Chondrocyte (in vitro differentiated cells): ENCODE results near the gene NLRP12. TPM values are rescaled to one million over a fixed set of nuclear protein-coding genes. Genes with fewer than 3 reads are reported as not detected.

Experiments
- DNase-seq: peaks from one replicate; pipeline ENCODE4 v3.0.0; 2021; ENCODE audit warnings: mixed read lengths, low spot score
- H3K27ac Mint-ChIP-seq: one replicate; pipeline ENCODE4 v1.8.0; 2021; ENCODE audit warnings: mild to moderate bottlenecking, moderate library complexity, mixed read lengths; ENCODE audit not compliant: unreplicated experiment
- H3K27me3 Mint-ChIP-seq: 2 replicates; pipeline ENCODE4 v1.8.0; 2021; ENCODE audit warnings: low read depth, mixed read lengths
- H3K36me3 Mint-ChIP-seq: 2 replicates; pipeline ENCODE4 v1.8.0; 2021; ENCODE audit warnings: low read depth, mixed read lengths
- H3K4me1 Mint-ChIP-seq: 2 replicates; pipeline ENCODE4 v1.8.0; 2021; ENCODE audit warnings: low read depth, mild to moderate bottlenecking, mixed read lengths
- H3K4me3 Mint-ChIP-seq: one replicate; pipeline ENCODE4 v1.8.0; 2021; ENCODE audit warnings: mild to moderate bottlenecking, moderate library complexity, mixed read lengths; ENCODE audit not compliant: unreplicated experiment
- H3K9me3 Mint-ChIP-seq: 2 replicates; pipeline ENCODE4 v1.8.0; 2021; ENCODE audit warnings: low read depth, mixed read lengths
- total RNA-seq: library from RNA; stranded (reverse); gene quantifications from 3 replicates; pipeline ENCODE4 v1.2.1, GENCODE V29; 2021
- TF ChIP-seq, protein P1 (sequence below): fragments of 200-600 bp; sonication (generic); IDR thresholded peaks from 2 replicates; pipeline ENCODE4 v1.5.0; 2021; ENCODE audit warnings: antibody characterized with exemption, mild to moderate bottlenecking, moderate library complexity

Gene NLRP12
- total RNA-seq, 1 donor from 2014 or later, result not detected

DNA sequence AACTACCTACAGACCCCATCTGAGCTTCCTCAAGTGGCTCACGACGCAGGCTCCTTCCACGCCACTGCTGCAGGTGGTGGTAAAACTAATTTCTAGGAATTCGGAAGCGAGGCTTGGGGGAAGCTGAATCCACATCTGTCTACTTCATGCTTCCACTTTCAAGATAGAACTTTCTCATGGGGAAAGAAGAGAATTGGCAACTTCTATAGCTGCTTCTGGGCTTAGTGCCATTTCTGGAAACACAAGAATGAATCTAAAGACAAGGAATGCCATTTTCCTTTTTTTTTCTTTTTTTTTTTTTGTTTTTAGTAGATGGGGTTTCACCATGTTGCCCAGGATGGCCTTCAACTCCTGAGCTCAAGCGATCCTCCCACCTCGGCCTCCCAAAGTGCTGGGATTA lies 2.8 kb upstream of the NLRP12 start:
- TF ChIP-seq, protein P1, sequence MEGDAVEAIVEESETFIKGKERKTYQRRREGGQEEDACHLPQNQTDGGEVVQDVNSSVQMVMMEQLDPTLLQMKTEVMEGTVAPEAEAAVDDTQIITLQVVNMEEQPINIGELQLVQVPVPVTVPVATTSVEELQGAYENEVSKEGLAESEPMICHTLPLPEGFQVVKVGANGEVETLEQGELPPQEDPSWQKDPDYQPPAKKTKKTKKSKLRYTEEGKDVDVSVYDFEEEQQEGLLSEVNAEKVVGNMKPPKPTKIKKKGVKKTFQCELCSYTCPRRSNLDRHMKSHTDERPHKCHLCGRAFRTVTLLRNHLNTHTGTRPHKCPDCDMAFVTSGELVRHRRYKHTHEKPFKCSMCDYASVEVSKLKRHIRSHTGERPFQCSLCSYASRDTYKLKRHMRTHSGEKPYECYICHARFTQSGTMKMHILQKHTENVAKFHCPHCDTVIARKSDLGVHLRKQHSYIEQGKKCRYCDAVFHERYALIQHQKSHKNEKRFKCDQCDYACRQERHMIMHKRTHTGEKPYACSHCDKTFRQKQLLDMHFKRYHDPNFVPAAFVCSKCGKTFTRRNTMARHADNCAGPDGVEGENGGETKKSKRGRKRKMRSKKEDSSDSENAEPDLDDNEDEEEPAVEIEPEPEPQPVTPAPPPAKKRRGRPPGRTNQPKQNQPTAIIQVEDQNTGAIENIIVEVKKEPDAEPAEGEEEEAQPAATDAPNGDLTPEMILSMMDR, result no peak

DNA sequence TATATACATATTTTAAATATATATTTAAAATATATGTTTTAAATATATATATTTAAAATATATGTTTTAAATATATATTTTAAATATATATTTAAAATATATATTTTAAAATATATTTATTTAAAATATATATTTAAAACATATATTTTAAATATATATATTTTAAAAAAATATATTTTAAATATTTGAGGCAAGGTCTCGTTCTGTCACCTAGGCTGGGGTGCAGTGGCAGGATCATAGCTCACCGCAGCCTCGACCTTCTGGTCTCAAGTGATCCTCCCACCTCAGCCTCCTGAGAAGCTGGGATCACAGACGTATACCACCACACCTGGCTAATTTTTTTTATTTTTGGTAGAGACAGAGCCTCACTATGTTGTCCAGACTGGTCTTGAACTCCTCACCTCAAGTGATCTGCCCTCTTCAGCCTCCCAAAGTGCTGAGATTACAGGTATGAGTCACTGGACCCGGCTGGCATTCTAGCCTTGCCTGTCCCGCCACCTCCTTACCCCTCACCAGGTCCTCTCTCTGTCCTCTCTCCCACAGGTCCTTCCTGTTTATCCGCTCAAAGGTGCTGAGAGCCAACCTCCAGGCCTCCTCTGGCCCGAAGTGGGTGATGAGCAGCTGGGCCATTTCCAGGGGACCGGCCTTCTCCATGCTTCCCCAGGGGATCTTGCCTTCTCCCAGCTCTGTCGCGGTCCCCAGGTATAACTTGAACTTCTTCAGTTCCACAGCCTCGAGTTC lies 564 bp downstream of the NLRP12 start:
- TF ChIP-seq, protein P1, result no peak
- H3K27me3 Mint-ChIP-seq, result peaks cover 5% of the 10 kb centered on the region
- no peaks in the 10 kb centered on the region for H3K36me3 Mint-ChIP-seq
- H3K9me3 Mint-ChIP-seq, result no peaks in the 10 kb centered on the region
- no peak for DNase-seq
- H3K4me3 Mint-ChIP-seq, result no peak overlapping the region
- H3K4me1 Mint-ChIP-seq, result no peaks in the 10 kb centered on the region
- H3K27ac Mint-ChIP-seq, result no peak overlapping the region

More for the DNA sequence above, 2.8 kb upstream of the NLRP12 start:
- Mint-ChIP-seq H3K9me3 (no peaks in the 10 kb centered on the region), H3K4me1 (no peaks in the 10 kb centered on the region), H3K27me3 (peaks cover 25% of the 10 kb centered on the region), H3K4me3 (no peak overlapping the region), H3K36me3 (no peaks in the 10 kb centered on the region), H3K27ac (no peak overlapping the region)
- DNase-seq, result no peak

DNA sequence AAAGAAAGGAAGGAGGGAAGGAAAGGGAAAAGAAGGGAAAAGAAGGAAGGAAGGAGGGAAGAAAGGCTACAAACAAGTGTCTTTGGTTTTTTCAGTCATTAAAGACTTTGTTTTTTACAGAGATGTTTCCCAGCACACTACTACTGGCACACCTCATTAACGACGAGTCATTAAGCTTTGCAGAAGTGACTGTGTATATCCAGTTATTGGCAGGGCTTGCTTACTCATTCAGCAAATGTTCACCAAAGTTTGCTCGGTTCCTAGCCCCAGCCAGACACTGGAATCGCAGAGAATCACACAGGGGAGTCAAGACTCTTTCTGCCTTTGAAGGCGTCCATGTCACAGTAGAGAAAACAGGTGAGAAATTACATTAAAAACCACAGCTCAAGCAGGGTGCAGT lies 4.3 kb downstream of the NLRP12 start:
- DNase-seq, result no peak
- no peaks in the 10 kb centered on the region for H3K9me3 Mint-ChIP-seq
- H3K27me3 Mint-ChIP-seq, result peaks cover 4% of the 10 kb centered on the region
- no peaks in the 10 kb centered on the region for H3K36me3 Mint-ChIP-seq
- H3K27ac Mint-ChIP-seq, result no peak overlapping the region
- TF ChIP-seq, protein P1, result no peak
- H3K4me1 Mint-ChIP-seq, result no peaks in the 10 kb centered on the region
- no peak overlapping the region for H3K4me3 Mint-ChIP-seq

DNA sequence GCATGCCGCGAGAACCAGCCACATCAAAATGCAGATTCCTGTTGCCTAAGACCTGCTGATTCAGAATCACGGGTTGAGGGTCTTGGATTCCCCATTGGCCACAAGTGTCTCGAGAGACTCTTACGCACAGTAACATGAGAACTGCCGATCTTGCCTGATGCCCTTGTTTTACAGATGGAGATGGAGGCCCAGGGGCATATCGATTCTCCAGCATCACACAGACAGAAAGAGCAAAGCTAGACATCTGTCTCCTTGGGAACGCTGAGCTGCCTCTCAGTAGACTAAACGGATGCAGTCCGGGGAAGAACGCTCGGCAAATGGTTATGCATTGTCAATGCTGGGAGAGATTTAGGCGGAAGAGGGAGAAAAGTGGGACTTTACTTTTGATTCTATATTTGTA lies 5.4 kb downstream of the NLRP12 start:
- no peak for DNase-seq
- Mint-ChIP-seq H3K9me3 (no peaks in the 10 kb centered on the region), H3K27ac (no peak overlapping the region), H3K27me3 (peaks cover 2% of the 10 kb centered on the region), H3K4me3 (no peak overlapping the region), H3K4me1 (no peaks in the 10 kb centered on the region), H3K36me3 (no peaks in the 10 kb centered on the region)
- TF ChIP-seq, protein P1, result no peak

DNA sequence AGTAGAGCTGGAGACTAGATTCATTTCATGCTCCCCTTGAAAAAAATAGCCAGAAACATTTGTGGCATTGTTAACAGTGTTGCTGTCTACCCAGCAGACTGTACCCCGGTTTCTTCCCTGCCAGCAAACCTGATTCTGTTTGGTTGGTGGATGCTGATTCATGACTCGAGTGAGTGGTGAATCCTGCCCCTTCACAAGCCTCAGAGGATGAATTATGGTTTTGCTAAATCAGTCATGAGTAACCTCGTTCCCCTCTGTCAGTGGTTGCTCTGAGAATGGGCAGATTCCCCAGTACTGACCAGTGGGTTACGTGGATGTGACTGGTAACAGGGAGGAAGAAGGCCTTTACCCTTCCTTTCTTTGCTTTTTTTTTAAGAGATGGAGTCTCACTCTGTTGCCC lies 10.1 kb downstream of the NLRP12 start:
- Mint-ChIP-seq H3K9me3 (no peaks in the 10 kb centered on the region), H3K4me1 (no peaks in the 10 kb centered on the region), H3K27me3 (no peaks in the 10 kb centered on the region), H3K27ac (no peak overlapping the region), H3K36me3 (no peaks in the 10 kb centered on the region), H3K4me3 (no peak overlapping the region)
- no peak for DNase-seq
- TF ChIP-seq, protein P1, result no peak
